Neural cell (in vitro differentiated cells): Measurements from ENCODE around the gene ABCC9.

ENCODE experiments used
- EP300 ChIP-seq: fragments of 450-650 bp; conservative IDR thresholded peaks from 2 replicates; pipeline ENCODE4 v1.6.1; 2014; ENCODE audit warnings: antibody characterized with exemption, mild to moderate bottlenecking, moderate library complexity; ENCODE audit not compliant: poor library complexity, severe bottlenecking
- EZH2 ChIP-seq: fragments of 200-600, 300-800 bp; shearing (Covaris generic), sonication (generic); IDR thresholded peaks from 2 replicates; pipeline ENCODE4 v1.6.1; 2014; ENCODE audit warnings: antibody characterized with exemption, low read length, borderline replicate concordance, mild to moderate bottlenecking; ENCODE audit not compliant: insufficient read depth, poor library complexity, severe bottlenecking
- TF ChIP-seq, protein P1 (sequence below): fragments of 450-650 bp; IDR thresholded peaks from 2 replicates; pipeline ENCODE4 v1.5.1; 2014; ENCODE audit warnings: antibody characterized with exemption, mild to moderate bottlenecking, moderate library complexity; ENCODE audit not compliant: poor library complexity, severe bottlenecking
- TF ChIP-seq, protein P2 (sequence below): IDR thresholded peaks from 2 replicates; pipeline ENCODE4 v1.6.1; 2012; ENCODE audit warnings: borderline replicate concordance

DNA sequence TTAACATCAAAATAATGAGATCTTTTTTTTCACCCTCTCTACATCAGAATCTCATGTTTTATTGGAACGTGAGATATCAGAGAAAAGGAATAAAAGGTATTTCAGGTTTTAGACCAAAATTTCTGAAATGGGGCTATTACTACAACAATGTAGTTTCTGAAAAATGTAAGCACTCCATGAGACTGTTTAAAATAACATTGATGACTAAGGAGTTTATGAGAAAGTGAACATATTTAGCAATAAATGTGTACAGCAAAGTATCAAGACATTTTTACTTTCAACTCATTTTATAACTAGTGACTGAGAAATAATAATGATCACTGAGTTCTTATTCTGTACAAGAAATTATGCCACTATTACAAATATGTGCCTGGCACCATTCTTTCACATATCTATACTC lies 39.3 kb upstream of the ABCC9 start:
- TF ChIP-seq EZH2 (no peak), EP300 (no peak)
- TF ChIP-seq, protein P1, sequence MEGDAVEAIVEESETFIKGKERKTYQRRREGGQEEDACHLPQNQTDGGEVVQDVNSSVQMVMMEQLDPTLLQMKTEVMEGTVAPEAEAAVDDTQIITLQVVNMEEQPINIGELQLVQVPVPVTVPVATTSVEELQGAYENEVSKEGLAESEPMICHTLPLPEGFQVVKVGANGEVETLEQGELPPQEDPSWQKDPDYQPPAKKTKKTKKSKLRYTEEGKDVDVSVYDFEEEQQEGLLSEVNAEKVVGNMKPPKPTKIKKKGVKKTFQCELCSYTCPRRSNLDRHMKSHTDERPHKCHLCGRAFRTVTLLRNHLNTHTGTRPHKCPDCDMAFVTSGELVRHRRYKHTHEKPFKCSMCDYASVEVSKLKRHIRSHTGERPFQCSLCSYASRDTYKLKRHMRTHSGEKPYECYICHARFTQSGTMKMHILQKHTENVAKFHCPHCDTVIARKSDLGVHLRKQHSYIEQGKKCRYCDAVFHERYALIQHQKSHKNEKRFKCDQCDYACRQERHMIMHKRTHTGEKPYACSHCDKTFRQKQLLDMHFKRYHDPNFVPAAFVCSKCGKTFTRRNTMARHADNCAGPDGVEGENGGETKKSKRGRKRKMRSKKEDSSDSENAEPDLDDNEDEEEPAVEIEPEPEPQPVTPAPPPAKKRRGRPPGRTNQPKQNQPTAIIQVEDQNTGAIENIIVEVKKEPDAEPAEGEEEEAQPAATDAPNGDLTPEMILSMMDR, result no peak
- TF ChIP-seq, protein P2, sequence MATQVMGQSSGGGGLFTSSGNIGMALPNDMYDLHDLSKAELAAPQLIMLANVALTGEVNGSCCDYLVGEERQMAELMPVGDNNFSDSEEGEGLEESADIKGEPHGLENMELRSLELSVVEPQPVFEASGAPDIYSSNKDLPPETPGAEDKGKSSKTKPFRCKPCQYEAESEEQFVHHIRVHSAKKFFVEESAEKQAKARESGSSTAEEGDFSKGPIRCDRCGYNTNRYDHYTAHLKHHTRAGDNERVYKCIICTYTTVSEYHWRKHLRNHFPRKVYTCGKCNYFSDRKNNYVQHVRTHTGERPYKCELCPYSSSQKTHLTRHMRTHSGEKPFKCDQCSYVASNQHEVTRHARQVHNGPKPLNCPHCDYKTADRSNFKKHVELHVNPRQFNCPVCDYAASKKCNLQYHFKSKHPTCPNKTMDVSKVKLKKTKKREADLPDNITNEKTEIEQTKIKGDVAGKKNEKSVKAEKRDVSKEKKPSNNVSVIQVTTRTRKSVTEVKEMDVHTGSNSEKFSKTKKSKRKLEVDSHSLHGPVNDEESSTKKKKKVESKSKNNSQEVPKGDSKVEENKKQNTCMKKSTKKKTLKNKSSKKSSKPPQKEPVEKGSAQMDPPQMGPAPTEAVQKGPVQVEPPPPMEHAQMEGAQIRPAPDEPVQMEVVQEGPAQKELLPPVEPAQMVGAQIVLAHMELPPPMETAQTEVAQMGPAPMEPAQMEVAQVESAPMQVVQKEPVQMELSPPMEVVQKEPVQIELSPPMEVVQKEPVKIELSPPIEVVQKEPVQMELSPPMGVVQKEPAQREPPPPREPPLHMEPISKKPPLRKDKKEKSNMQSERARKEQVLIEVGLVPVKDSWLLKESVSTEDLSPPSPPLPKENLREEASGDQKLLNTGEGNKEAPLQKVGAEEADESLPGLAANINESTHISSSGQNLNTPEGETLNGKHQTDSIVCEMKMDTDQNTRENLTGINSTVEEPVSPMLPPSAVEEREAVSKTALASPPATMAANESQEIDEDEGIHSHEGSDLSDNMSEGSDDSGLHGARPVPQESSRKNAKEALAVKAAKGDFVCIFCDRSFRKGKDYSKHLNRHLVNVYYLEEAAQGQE, result no peak
